Stimulated activated CD4-positive, alpha-beta T cell treated with anti-CD3 and anti-CD28 coated beads, Interleukin-4, amount 100 ng/mL, for 24 hours (primary cell): ENCODE results near the gene SULT1B1.
"Not testable (repeated sequence)": the region's sequence is repeated elsewhere in the genome, so short reads cannot be mapped to it uniquely, and the experiment has no call there.

ENCODE experiments used
- DNase-seq: peaks from one replicate; pipeline ENCODE4 v3.0.0-alpha.2; 2020

Gene SULT1B1

GRCh38 chr4:69760455-69760854 lies at the start of gene SULT1B1:
Gene SULT1B1 (minus strand): TSS chr4:69760620. CDS start chr4:69755217, 5,403 bp downstream.
- DNase-seq = peak; percentile 26

- DNase-seq = no peak
Measured at GRCh38 chr4:69800599-69800998, 40.2 kb upstream of the SULT1B1 start.

- DNase-seq = no peak
Measured at GRCh38 chr4:69799337-69799736, 38.9 kb upstream of the SULT1B1 start.

- no peak for DNase-seq
Measured at GRCh38 chr4:69793732-69794131, 33.3 kb upstream of the SULT1B1 start.

GRCh38 chr4:69787879-69788278 lies 27.5 kb upstream of the SULT1B1 start:
- DNase-seq = no peak

- no peak for DNase-seq
Measured at GRCh38 chr4:69786547-69786946, 26.1 kb upstream of the SULT1B1 start.

- no peak for DNase-seq
Measured at GRCh38 chr4:69785211-69785831, 24.9 kb upstream of the SULT1B1 start.

GRCh38 chr4:69782651-69783310 lies 22.4 kb upstream of the SULT1B1 start:
- no peak for DNase-seq

GRCh38 chr4:69781458-69782418 lies 21.3 kb upstream of the SULT1B1 start:
- DNase-seq = no peak

- DNase-seq = no peak
Measured at GRCh38 chr4:69780141-69780540, 19.7 kb upstream of the SULT1B1 start.

GRCh38 chr4:69776696-69777095 lies 16.3 kb upstream of the SULT1B1 start:
- no peak for DNase-seq

GRCh38 chr4:69775321-69775867 lies 15.0 kb upstream of the SULT1B1 start:
- DNase-seq = no peak

- DNase-seq = no peak
Measured at GRCh38 chr4:69773484-69773883, 13.1 kb upstream of the SULT1B1 start.

GRCh38 chr4:69768554-69768953 lies 8.1 kb upstream of the SULT1B1 start:
- DNase-seq = not testable (repeated sequence)

- DNase-seq = no peak
Measured at GRCh38 chr4:69765751-69766150, 5.3 kb upstream of the SULT1B1 start.

- DNase-seq = no peak
Measured at GRCh38 chr4:69764311-69764710, 3.9 kb upstream of the SULT1B1 start.

GRCh38 chr4:69763233-69763632 lies 2.8 kb upstream of the SULT1B1 start:
- DNase-seq = no peak

GRCh38 chr4:69759189-69759604 lies 1.2 kb downstream of the SULT1B1 start:
- DNase-seq = no peak

GRCh38 chr4:69757464-69757863 lies 3.0 kb downstream of the SULT1B1 start:
- no peak for DNase-seq

- DNase-seq = no peak
Measured at GRCh38 chr4:69754926-69755580, 5.4 kb downstream of the SULT1B1 start.

- no peak for DNase-seq
Measured at GRCh38 chr4:69753686-69754085, 6.7 kb downstream of the SULT1B1 start.

GRCh38 chr4:69750346-69750745 lies 10.1 kb downstream of the SULT1B1 start:
- DNase-seq = no peak

- no peak for DNase-seq
Measured at GRCh38 chr4:69749771-69750170, 10.6 kb downstream of the SULT1B1 start.
